ENCODE data around the gene IDUA.

- TF ChIP-seq, protein P1, sequence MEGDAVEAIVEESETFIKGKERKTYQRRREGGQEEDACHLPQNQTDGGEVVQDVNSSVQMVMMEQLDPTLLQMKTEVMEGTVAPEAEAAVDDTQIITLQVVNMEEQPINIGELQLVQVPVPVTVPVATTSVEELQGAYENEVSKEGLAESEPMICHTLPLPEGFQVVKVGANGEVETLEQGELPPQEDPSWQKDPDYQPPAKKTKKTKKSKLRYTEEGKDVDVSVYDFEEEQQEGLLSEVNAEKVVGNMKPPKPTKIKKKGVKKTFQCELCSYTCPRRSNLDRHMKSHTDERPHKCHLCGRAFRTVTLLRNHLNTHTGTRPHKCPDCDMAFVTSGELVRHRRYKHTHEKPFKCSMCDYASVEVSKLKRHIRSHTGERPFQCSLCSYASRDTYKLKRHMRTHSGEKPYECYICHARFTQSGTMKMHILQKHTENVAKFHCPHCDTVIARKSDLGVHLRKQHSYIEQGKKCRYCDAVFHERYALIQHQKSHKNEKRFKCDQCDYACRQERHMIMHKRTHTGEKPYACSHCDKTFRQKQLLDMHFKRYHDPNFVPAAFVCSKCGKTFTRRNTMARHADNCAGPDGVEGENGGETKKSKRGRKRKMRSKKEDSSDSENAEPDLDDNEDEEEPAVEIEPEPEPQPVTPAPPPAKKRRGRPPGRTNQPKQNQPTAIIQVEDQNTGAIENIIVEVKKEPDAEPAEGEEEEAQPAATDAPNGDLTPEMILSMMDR (IDR thresholded peaks at IDR 0.05; ENCODE audit: insufficient read depth, low read length), result no peak
- TF ChIP-seq, protein P2, sequence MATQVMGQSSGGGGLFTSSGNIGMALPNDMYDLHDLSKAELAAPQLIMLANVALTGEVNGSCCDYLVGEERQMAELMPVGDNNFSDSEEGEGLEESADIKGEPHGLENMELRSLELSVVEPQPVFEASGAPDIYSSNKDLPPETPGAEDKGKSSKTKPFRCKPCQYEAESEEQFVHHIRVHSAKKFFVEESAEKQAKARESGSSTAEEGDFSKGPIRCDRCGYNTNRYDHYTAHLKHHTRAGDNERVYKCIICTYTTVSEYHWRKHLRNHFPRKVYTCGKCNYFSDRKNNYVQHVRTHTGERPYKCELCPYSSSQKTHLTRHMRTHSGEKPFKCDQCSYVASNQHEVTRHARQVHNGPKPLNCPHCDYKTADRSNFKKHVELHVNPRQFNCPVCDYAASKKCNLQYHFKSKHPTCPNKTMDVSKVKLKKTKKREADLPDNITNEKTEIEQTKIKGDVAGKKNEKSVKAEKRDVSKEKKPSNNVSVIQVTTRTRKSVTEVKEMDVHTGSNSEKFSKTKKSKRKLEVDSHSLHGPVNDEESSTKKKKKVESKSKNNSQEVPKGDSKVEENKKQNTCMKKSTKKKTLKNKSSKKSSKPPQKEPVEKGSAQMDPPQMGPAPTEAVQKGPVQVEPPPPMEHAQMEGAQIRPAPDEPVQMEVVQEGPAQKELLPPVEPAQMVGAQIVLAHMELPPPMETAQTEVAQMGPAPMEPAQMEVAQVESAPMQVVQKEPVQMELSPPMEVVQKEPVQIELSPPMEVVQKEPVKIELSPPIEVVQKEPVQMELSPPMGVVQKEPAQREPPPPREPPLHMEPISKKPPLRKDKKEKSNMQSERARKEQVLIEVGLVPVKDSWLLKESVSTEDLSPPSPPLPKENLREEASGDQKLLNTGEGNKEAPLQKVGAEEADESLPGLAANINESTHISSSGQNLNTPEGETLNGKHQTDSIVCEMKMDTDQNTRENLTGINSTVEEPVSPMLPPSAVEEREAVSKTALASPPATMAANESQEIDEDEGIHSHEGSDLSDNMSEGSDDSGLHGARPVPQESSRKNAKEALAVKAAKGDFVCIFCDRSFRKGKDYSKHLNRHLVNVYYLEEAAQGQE (IDR thresholded peaks at IDR 0.05; ENCODE audit: insufficient replicate concordance, low read depth), result no peak
- TF ChIP-seq POLR2AphosphoS5 (IDR thresholded peaks at IDR 0.05; ENCODE audit: low read depth) (no peak), GABPA (IDR thresholded peaks at IDR 0.05; ENCODE audit: low read depth) (no peak), SPI1 (IDR thresholded peaks at IDR 0.05; ENCODE audit: borderline replicate concordance, low read depth) (no peak)
Measured at GRCh38 chr4:1043162-1043561, 56.3 kb downstream of the IDUA start.

All from HL-60 (cell line).